ENCODE measurements around the gene FRMD6.

The FRMD6 gene

DNA sequence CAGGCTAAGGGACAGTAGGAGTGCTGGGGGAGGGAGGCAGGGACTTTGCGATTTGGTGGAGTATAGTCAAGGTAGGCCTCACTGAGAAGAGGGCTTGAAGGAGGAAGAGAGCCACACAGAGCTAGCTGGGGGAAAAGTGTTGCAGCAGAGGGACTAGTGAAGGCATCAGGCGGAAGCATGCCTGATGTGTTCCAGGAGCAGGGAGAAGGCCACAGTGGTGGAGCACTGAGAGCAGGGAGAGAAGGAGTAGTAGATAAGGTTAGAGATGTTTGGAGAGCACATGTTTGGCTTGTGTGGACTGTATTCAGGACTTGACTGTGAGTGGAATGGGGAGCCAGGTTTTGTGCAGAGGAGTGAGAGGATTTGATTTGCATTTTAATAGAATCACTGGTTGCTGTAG lies 9.0 kb downstream of the FRMD6 start:
- no peak for DNase-seq (ENCODE audit: low read depth in 1 of 2, low spot score in 1 of 2)
- no peak overlapping the region for H3K4me3 ChIP-seq (replicated peaks; ENCODE audit: insufficient read depth, low read length)
- TF ChIP-seq SPI1 (IDR thresholded peaks at IDR 0.05; ENCODE audit: borderline replicate concordance, low read depth) (no peak), POLR2AphosphoS5 (IDR thresholded peaks at IDR 0.05; ENCODE audit: low read depth) (no peak), GABPA (IDR thresholded peaks at IDR 0.05; ENCODE audit: low read depth) (no peak)
- TF ChIP-seq, protein P1, sequence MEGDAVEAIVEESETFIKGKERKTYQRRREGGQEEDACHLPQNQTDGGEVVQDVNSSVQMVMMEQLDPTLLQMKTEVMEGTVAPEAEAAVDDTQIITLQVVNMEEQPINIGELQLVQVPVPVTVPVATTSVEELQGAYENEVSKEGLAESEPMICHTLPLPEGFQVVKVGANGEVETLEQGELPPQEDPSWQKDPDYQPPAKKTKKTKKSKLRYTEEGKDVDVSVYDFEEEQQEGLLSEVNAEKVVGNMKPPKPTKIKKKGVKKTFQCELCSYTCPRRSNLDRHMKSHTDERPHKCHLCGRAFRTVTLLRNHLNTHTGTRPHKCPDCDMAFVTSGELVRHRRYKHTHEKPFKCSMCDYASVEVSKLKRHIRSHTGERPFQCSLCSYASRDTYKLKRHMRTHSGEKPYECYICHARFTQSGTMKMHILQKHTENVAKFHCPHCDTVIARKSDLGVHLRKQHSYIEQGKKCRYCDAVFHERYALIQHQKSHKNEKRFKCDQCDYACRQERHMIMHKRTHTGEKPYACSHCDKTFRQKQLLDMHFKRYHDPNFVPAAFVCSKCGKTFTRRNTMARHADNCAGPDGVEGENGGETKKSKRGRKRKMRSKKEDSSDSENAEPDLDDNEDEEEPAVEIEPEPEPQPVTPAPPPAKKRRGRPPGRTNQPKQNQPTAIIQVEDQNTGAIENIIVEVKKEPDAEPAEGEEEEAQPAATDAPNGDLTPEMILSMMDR (IDR thresholded peaks at IDR 0.05; ENCODE audit: insufficient read depth, low read length), result no peak
- TF ChIP-seq, protein P2, sequence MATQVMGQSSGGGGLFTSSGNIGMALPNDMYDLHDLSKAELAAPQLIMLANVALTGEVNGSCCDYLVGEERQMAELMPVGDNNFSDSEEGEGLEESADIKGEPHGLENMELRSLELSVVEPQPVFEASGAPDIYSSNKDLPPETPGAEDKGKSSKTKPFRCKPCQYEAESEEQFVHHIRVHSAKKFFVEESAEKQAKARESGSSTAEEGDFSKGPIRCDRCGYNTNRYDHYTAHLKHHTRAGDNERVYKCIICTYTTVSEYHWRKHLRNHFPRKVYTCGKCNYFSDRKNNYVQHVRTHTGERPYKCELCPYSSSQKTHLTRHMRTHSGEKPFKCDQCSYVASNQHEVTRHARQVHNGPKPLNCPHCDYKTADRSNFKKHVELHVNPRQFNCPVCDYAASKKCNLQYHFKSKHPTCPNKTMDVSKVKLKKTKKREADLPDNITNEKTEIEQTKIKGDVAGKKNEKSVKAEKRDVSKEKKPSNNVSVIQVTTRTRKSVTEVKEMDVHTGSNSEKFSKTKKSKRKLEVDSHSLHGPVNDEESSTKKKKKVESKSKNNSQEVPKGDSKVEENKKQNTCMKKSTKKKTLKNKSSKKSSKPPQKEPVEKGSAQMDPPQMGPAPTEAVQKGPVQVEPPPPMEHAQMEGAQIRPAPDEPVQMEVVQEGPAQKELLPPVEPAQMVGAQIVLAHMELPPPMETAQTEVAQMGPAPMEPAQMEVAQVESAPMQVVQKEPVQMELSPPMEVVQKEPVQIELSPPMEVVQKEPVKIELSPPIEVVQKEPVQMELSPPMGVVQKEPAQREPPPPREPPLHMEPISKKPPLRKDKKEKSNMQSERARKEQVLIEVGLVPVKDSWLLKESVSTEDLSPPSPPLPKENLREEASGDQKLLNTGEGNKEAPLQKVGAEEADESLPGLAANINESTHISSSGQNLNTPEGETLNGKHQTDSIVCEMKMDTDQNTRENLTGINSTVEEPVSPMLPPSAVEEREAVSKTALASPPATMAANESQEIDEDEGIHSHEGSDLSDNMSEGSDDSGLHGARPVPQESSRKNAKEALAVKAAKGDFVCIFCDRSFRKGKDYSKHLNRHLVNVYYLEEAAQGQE (IDR thresholded peaks at IDR 0.05; ENCODE audit: insufficient replicate concordance, low read depth), result no peak
- no peak overlapping the region for H3K27ac ChIP-seq (replicated peaks)
- peaks cover 8% of the 10 kb centered on the region for H3K27me3 ChIP-seq (ENCODE audit: insufficient read depth, poor library complexity, severe bottlenecking)

DNA sequence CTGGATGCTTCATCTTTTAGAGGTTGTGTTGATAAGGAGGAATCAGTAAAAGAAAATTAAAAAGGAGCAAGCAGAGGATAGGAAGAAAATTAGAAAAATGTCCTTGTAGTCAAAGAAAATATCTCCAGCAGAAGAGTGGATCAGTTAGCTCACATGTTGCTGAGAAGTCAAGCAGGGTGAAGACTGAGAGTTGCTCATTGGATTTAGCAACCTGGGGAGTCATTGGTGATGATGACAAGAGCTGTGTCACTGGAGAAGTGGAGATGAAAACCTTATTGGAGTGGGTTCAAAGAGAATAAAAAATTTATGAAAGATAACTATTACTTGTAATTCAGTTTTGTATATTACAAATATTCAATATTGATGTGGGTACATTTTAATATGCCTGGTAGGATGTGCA lies 9.8 kb downstream of the FRMD6 start:
- Histone ChIP-seq H3K27ac (replicated peaks) (no peak overlapping the region), H3K27me3 (ENCODE audit: insufficient read depth, poor library complexity, severe bottlenecking) (peaks cover 5% of the 10 kb centered on the region), H3K4me3 (replicated peaks; ENCODE audit: insufficient read depth, low read length) (no peak overlapping the region)
- TF ChIP-seq, protein P1 (IDR thresholded peaks at IDR 0.05; ENCODE audit: insufficient read depth, low read length), result no peak
- TF ChIP-seq GABPA (IDR thresholded peaks at IDR 0.05; ENCODE audit: low read depth) (no peak), SPI1 (IDR thresholded peaks at IDR 0.05; ENCODE audit: borderline replicate concordance, low read depth) (no peak)
- TF ChIP-seq, protein P2 (IDR thresholded peaks at IDR 0.05; ENCODE audit: insufficient replicate concordance, low read depth), result no peak
- no peak for DNase-seq (ENCODE audit: low read depth in 1 of 2, low spot score in 1 of 2)

DNA sequence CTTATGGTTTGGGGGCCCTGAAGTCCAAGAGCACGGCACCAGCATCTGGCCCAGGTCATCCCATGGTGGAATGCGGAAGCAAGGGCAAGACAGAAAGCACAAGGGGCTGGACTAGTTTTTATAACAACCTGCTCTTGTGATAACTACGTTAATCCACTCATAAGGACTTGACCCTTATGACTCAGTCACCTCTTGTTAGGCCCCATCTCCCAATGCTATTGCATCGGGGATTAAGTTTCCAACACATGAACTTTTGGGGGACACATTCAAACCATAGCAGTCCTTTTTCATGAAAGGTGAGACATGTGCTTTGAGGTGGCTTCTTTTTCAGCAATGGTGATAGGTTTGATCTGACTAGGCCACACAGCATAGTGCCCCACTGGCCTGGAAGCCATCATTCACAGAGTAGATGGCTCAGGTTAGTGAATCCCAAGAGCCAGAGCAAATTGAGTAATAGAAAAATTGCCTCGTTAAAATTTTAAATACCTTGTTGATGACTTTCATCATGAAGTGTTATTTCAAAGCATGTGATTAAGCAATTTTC lies 12.1 kb downstream of the FRMD6 start:
- Histone ChIP-seq H3K27me3 (ENCODE audit: insufficient read depth, poor library complexity, severe bottlenecking) (no peaks in the 10 kb centered on the region), H3K27ac (replicated peaks) (no peak overlapping the region), H3K4me3 (replicated peaks; ENCODE audit: insufficient read depth, low read length) (no peak overlapping the region)
- TF ChIP-seq, protein P1 (IDR thresholded peaks at IDR 0.05; ENCODE audit: insufficient read depth, low read length), result no peak
- TF ChIP-seq, protein P2 (IDR thresholded peaks at IDR 0.05; ENCODE audit: insufficient replicate concordance, low read depth), result no peak
- TF ChIP-seq SPI1 (IDR thresholded peaks at IDR 0.05; ENCODE audit: borderline replicate concordance, low read depth) (no peak), POLR2AphosphoS5 (IDR thresholded peaks at IDR 0.05; ENCODE audit: low read depth) (no peak), GABPA (IDR thresholded peaks at IDR 0.05; ENCODE audit: low read depth) (no peak)
- DNase-seq (ENCODE audit: low read depth in 1 of 2, low spot score in 1 of 2), result no peak
